Measurements from ENCODE around the gene TKTL2. TPM values are rescaled to one million over a fixed set of nuclear protein-coding genes. Genes with fewer than 3 reads are reported as not detected.

The TKTL2 gene
- total and polyA plus RNA-seq, 3 donors from 2014 or later: 45.9 to 211 (median 47.5) TPM

DNA sequence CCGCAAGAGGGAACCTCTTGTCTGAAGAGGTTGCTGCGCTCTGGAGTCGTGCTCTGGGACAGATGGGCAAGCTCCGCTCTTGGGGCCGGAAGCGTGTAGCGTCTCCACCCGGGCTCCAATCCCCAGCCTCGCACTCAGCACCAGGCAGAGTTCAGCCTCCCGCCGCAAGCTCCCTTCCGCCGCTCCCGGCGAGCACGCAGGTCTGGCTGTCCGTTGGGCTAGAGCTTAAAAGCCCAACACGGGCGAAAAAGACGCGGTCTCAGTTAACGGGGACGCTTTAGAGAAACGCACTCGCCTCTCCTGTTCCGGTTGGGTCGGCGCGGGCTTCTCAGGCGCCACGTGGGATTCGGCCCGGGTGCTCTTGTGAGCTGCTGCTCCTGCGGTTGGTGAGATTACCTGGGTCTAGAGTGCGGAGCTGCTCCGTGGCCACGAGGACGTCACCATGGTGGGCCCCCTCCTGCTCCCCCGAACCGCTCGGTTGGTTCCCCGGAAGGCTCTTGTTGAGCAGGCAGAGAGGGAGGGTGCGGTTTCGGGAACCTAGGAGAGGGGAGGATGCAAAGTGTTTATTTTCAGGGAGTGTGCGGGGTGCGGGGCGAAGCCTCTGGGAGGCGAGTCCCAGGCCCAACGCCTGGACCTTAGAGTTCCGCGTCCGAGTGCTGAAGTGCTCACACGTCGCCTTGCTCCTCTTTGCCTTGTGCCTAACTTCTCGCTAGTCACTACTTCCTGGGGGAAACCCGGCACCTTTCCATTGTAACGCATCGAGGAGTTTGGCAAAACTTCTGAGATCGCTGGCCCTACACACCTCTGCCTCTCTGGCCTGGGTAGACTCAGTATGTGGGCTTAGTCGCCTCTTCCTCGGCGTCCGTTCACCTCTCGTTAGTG, 21.0 kb upstream of the TKTL2 start, which contains the start of gene TMA16:
Gene TMA16, plus strand, starts transcription at position 331 of the 882 bp plus-strand sequence. Its CDS starts 112 bp downstream, at position 443.
- no peak for TF ChIP-seq POLR2A (IDR thresholded peaks at IDR 0.05)
- TF ChIP-seq, protein P1, sequence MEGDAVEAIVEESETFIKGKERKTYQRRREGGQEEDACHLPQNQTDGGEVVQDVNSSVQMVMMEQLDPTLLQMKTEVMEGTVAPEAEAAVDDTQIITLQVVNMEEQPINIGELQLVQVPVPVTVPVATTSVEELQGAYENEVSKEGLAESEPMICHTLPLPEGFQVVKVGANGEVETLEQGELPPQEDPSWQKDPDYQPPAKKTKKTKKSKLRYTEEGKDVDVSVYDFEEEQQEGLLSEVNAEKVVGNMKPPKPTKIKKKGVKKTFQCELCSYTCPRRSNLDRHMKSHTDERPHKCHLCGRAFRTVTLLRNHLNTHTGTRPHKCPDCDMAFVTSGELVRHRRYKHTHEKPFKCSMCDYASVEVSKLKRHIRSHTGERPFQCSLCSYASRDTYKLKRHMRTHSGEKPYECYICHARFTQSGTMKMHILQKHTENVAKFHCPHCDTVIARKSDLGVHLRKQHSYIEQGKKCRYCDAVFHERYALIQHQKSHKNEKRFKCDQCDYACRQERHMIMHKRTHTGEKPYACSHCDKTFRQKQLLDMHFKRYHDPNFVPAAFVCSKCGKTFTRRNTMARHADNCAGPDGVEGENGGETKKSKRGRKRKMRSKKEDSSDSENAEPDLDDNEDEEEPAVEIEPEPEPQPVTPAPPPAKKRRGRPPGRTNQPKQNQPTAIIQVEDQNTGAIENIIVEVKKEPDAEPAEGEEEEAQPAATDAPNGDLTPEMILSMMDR (IDR thresholded peaks at IDR 0.05): no peak
- peak; percentile 91 for DNase-seq
- H3K36me3 ChIP-seq (ENCODE audit: low read depth, missing control alignments): no peaks in the 10 kb centered on the region
- no peaks in the 10 kb centered on the region for H3K9me3 ChIP-seq
- WGBS, 2 donors: 0 to 1% methylated on average over 16 to 63 of the region's 64 CpGs
- H3K27ac ChIP-seq: peak within 1 kb of the TSS; percentile 78 to 83
- intact Hi-C loops (cut with DNase I; ENCODE audit: low total_unique reads): loop anchor here (10.0 kb wide), 1 partner anchor 50 kb away; no protein-coding TSS in a partner anchor
- H3K4me1 ChIP-seq: peaks cover 3% of the 10 kb centered on the region
- H3K4me3 ChIP-seq: peak within 1 kb of the TSS; percentile 60 to 84
- no peaks in the 10 kb centered on the region for H3K27me3 ChIP-seq

DNA sequence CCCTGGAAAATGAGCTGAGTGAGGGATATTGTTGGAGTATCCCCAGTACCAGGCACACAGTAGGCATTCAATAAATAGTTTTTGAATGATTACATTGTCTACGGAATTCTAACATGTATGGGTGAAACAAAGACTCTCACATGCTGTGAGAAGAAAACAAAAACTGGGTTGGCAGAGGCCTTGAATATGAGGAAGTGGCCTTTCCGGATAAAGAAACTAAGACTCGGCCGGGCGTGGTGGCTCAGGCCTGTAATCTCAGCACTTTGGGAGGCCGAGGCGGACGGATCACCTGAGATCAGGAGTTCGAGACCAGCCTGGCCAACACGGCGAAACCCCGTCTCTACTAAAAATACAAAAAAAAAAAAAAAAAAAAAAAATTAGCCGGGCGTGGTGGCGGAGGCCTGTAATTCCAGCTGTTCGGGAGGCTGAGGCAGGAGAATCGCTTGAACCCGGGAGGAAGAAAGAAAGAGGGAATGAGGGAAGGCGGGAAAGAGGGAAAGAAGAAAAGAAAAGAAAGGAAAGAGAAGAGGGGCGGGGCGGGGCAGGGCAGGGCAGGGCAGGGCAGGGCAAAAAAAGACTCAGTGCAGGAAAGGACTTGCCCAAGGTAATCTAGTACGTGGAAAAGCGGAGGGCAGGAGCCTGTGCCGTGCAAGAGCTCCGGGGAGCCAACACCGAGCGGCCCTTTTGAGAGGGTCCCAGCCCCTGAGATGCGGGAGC, 20.2 kb upstream of the TKTL2 start:
- peak; percentile 26 for DNase-seq
- intact Hi-C loops (cut with DNase I; ENCODE audit: low total_unique reads): loop anchor here (10.0 kb wide), 1 partner anchor 51 kb away; no protein-coding TSS in a partner anchor
- WGBS, 2 donors: 28 to 41% methylated on average over 28 of the region's 28 CpGs

DNA sequence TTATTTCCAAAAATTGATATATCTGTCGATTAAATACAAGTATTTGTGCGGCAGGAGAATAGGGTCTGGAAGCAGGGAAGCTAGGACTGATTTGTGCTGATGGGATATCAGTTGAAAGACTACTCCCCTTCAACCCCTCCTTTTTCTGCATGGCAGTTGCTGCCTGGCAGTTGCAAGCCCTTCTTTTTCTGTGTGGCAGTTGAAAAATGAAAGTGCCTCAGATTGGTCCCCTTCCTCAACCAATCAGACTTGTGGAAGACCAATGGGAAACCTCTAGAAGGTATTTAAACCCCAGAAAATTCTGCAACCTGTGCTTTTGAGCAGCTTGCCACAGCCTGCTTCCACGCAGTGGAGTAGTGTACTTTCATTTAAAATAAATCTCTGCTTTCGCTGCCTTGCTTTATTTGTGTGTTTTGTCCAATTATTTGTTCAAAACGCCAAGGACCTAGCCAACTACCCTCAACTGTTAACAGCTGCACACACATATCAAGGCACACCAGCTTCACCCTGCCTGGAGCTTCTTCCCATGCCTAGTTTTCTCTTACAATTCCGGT, 19.5 kb upstream of the TKTL2 start:
- intact Hi-C loops (cut with DNase I; ENCODE audit: low total_unique reads): loop anchor here (10.0 kb wide), 1 partner anchor 52 kb away; no protein-coding TSS in a partner anchor

More for the DNA sequence above, 20.2 kb upstream of the TKTL2 start:
- H3K4me1 ChIP-seq: peaks cover 3% of the 10 kb centered on the region
- H3K27me3 ChIP-seq: no peaks in the 10 kb centered on the region
- TF ChIP-seq, protein P1 (IDR thresholded peaks at IDR 0.05): no peak
- TF ChIP-seq POLR2A (IDR thresholded peaks at IDR 0.05): no peak
- H3K36me3 ChIP-seq (ENCODE audit: low read depth, missing control alignments): no peaks in the 10 kb centered on the region
- no peaks in the 10 kb centered on the region for H3K9me3 ChIP-seq
- peak overlapping the region; percentile 60 to 84 for H3K4me3 ChIP-seq
- H3K27ac ChIP-seq: peak overlapping the region; percentile 78 to 83

DNA sequence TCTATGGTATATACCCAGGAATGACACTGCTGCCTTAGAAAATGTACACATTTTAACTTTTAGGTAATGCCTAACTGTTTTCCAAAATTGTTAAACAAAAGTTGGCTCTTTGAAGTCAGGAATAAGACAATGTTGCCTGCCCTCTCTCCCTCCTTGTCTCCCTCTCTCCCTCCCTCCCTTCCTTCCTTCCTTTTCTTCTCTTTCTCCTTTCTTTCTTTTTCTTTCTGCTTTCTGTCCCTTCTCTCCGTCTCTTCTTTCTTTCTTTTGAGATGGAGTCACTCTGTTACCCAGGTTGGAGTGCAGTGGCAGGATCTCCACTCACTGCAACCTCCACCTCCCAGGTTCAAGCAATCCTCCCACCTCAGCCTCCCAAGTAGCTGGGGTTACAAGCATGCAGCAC, 16.4 kb upstream of the TKTL2 start:
- DNase-seq: no peak
- no peak overlapping the region for H3K27ac ChIP-seq
- H3K4me3 ChIP-seq: no peak overlapping the region
- no peaks in the 10 kb centered on the region for H3K4me1 ChIP-seq
- H3K27me3 ChIP-seq: no peaks in the 10 kb centered on the region
- TF ChIP-seq, protein P1 (IDR thresholded peaks at IDR 0.05): no peak
- no peak for TF ChIP-seq POLR2A (IDR thresholded peaks at IDR 0.05)
- H3K36me3 ChIP-seq (ENCODE audit: low read depth, missing control alignments): no peaks in the 10 kb centered on the region
- 80 to 83% methylated on average over 1 of the region's 1 CpG for WGBS, 2 donors
- no peaks in the 10 kb centered on the region for H3K9me3 ChIP-seq
- intact Hi-C loops (cut with DNase I; ENCODE audit: low total_unique reads): loop anchor here (10.0 kb wide), 1 partner anchor 55 kb away; no protein-coding TSS in a partner anchor

More for the DNA sequence above, 19.5 kb upstream of the TKTL2 start:
- Histone ChIP-seq H3K36me3 (ENCODE audit: low read depth, missing control alignments) (no peaks in the 10 kb centered on the region), H3K9me3 (no peaks in the 10 kb centered on the region), H3K27ac (peak overlapping the region in 1 of 2 donors; percentile 78), H3K4me3 (no peak overlapping the region), H3K4me1 (peaks cover 3% of the 10 kb centered on the region), H3K27me3 (no peaks in the 10 kb centered on the region)
- DNase-seq: no peak
- 66 to 73% methylated on average over 6 of the region's 6 CpGs for WGBS, 2 donors
- TF ChIP-seq, protein P1 (IDR thresholded peaks at IDR 0.05): no peak
- TF ChIP-seq POLR2A (IDR thresholded peaks at IDR 0.05): no peak

Measured in testis (tissue), 3 donors.